LNCaP clone FGC (cell line): ENCODE measurements around the gene LTA4H.

Experiments used
- DNase-seq: peaks from one replicate; pipeline ENCODE4 v3.0.0-alpha.2; 2011; ENCODE audit warnings: low read depth
- H3K4me3 ChIP-seq: 2 replicates; pipeline ENCODE4 v1.5.1; 2011; ENCODE audit warnings: mild to moderate bottlenecking, low read depth, low read length, control low read depth
- CTCF ChIP-seq: IDR thresholded peaks from 2 replicates; pipeline ENCODE4 v1.5.1; 2012; ENCODE audit warnings: mild to moderate bottlenecking; ENCODE audit not compliant: control insufficient read depth, insufficient read depth; ENCODE audit errors: extremely low read depth

The LTA4H gene

DNA sequence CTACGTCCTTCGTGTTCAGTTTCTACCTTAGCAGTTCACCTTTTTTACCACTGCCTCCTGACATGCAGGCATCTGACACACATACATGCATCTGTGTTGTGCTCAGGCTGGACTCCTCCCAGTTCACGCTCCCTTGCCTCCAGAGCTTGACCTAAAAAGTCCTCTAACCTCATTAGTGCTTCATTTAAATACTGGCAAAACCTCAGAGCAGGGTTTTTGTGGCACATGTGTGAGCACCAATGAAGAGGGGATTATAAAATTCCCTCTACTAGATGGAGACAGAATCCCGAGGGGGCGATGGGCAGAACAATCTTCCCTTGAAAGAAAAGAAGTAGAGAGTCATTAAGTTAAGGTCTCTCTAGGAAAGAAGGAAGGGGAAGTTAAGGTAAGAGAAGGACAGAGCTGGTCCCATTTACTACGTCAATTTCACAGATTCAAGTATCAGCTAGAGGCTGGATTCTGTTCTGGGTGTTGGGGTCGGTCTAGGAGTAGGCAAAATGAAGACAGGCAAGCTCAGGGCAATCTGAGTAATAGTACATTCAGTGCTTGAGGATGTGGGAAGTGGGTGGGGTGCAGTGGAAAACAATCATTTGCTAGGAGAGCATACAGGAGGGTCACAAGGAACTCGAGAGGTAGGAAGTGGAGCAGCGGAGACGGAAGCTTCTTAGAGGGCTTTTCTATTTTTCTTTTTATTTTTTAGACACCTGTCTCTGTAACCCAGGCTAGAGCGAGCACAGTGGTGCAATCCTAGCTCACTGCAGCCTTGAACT lies 46.7 kb downstream of the LTA4H start:
- no peak for TF ChIP-seq CTCF
- no peak for DNase-seq
- no peak overlapping the region for H3K4me3 ChIP-seq

DNA sequence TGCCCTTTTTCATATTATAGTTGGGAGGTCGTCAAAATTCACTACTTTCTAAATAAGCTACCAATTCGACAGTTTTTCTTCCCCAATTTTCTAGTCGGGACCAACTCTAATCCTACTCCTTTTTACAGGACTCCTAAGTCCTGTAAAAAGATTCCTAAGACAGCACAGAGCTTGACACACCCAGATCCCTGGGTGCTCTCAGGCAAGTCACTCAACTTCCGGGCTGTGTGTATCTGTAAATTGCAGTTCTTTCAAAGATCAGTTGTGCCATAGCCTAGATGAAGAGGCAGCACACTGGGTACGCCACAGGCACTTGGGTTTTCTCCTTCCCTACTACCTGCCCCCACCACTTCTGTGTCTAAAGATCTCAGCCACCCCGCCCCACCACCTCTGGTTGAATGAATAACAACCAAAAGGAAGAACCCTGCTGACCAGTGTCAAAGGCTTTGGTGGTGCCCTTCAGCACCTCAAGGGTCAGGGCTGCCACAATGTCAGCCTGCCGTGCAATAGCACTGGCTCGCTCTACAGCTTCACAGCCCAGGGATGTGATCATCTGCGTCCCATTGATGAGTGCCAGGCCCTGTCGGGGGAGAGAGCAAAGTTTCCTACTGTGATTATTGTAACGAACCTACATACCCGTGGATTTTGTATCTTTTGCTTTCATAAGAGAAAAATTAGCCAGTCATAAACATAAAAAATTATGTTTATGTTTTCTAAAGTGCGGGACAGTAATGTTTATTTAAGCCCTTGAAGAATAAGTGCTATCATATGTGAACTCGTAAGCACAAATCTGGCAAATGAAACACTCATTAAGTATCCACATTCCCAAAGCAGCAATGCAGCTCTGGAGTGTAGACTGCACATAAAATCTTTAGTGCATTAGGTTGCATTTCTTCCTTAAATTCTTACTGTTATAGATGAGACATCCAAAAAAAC lies 48.5 kb downstream of the LTA4H start:
- DNase-seq = no peak
- no peak for TF ChIP-seq CTCF
- no peak overlapping the region for H3K4me3 ChIP-seq

- no peak for TF ChIP-seq CTCF
- no peak for DNase-seq
- H3K4me3 ChIP-seq = no peak overlapping the region
Measured at GRCh38 chr12:95984682-95985081, 50.7 kb downstream of the LTA4H start.

- TF ChIP-seq CTCF = no peak
- DNase-seq = no peak
- no peak overlapping the region for H3K4me3 ChIP-seq
Measured at GRCh38 chr12:95982602-95983001, 52.8 kb downstream of the LTA4H start.

- no peak for DNase-seq
- H3K4me3 ChIP-seq = no peak overlapping the region
- TF ChIP-seq CTCF = no peak
Measured at GRCh38 chr12:95980437-95980836, 55.0 kb downstream of the LTA4H start.

DNA sequence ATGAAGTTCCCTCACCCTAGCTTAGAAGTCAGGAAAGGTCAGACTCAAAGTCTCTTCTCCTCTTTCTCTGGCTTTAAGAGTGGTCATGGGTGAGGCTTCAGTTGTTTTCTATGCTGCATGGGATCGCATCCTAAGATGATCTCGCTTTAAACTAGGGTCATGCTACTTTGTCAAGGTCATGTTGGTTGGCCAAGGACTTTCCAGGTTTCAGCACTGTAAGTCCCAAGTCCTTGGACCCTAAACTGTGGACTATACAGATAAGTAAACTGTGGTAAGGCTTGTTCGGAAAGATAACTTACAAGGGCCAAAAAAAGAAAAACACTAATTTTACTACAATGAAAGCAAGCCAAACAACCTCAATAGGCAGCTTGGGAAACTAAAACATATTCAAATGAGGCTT lies 56.6 kb downstream of the LTA4H start:
- no peak for DNase-seq
- H3K4me3 ChIP-seq = no peak overlapping the region
- no peak for TF ChIP-seq CTCF

GRCh38 chr12:95978351-95978750 lies 57.0 kb downstream of the LTA4H start:
- no peak for TF ChIP-seq CTCF
- DNase-seq = no peak
- H3K4me3 ChIP-seq = no peak overlapping the region
